Mesendoderm (in vitro differentiated cells): ENCODE measurements around the gene GJA9.
"Not testable (repeated sequence)": the region's sequence is repeated elsewhere in the genome, so short reads cannot be mapped to it uniquely, and the experiment has no call there.

Experiments used
- DNase-seq: peaks from one replicate; pipeline ENCODE4 v3.0.0; 2013
- H2AK5ac ChIP-seq: 2 replicates; pipeline ENCODE4 v1.6.1; 2013; ENCODE audit warnings: low read length, inconsistent platforms
- H2BK120ac ChIP-seq: 2 replicates; pipeline ENCODE4 v1.6.1; 2013; ENCODE audit warnings: low read depth, mild to moderate bottlenecking, low read length, moderate library complexity, mixed read lengths
- H2BK15ac ChIP-seq: replicated peaks from 2 replicates; pipeline ENCODE4 v1.6.1; 2013; ENCODE audit warnings: low read depth, mild to moderate bottlenecking, moderate library complexity
- H2BK5ac ChIP-seq: 2 replicates; pipeline ENCODE4 v1.6.1; 2013; ENCODE audit warnings: low read length, inconsistent platforms
- H3K18ac ChIP-seq: 2 replicates; pipeline ENCODE4 v1.6.1; 2013; ENCODE audit warnings: mild to moderate bottlenecking, low read length, mixed read lengths
- H3K23ac ChIP-seq: one replicate; pipeline ENCODE4 v1.6.1; 2013; ENCODE audit warnings: low read length
- H3K27ac ChIP-seq: 2 replicates; pipeline ENCODE4 v1.5.1; 2013; ENCODE audit warnings: low read depth, mild to moderate bottlenecking, inconsistent platforms, low read length, moderate library complexity
- H3K27me3 ChIP-seq: 2 replicates; pipeline ENCODE4 v1.6.1; 2013; ENCODE audit warnings: low read length, control low read depth, mild to moderate bottlenecking, inconsistent platforms; ENCODE audit not compliant: insufficient read depth, poor library complexity
- H3K36me3 ChIP-seq: 2 replicates; pipeline ENCODE4 v1.6.1; 2013; ENCODE audit warnings: low read length, inconsistent platforms; ENCODE audit not compliant: control insufficient read depth, insufficient read depth
- H3K4ac ChIP-seq: one replicate; pipeline ENCODE4 v1.6.1; 2013; ENCODE audit warnings: low read depth, mild to moderate bottlenecking, low read length, moderate library complexity
- H3K4me1 ChIP-seq: 2 replicates; pipeline ENCODE4 v1.6.1; 2013; ENCODE audit warnings: low read depth, low read length, inconsistent platforms; ENCODE audit not compliant: control insufficient read depth
- H3K4me2 ChIP-seq: 2 replicates; pipeline ENCODE4 v1.6.1; 2013; ENCODE audit warnings: low read length
- H3K4me3 ChIP-seq: 2 replicates; pipeline ENCODE4 v1.5.1; 2013; ENCODE audit warnings: mild to moderate bottlenecking, low read length
- H3K56ac ChIP-seq: one replicate; pipeline ENCODE4 v1.6.1; 2013; ENCODE audit warnings: low read length
- H3K79me1 ChIP-seq: 2 replicates; pipeline ENCODE4 v1.6.1; 2013; ENCODE audit warnings: low read length, inconsistent platforms
- H3K79me2 ChIP-seq: 2 replicates; pipeline ENCODE4 v1.6.1; 2013; ENCODE audit warnings: mild to moderate bottlenecking, low read length; ENCODE audit not compliant: control insufficient read depth, insufficient read depth
- H3K9ac ChIP-seq: 2 replicates; pipeline ENCODE4 v1.6.1; 2013; ENCODE audit warnings: low read length, inconsistent platforms
- H4K5ac ChIP-seq: one replicate; pipeline ENCODE4 v1.6.1; 2013; ENCODE audit warnings: low read length
- H4K8ac ChIP-seq: one replicate; pipeline ENCODE4 v1.6.1; 2013; ENCODE audit warnings: low read depth, mild to moderate bottlenecking, control low read depth, low read length, moderate library complexity
- WGBS: extraction: QIAGEN DNeasy Blood & Tissue Kit; methylation state at CpG from one replicate; pipeline ENCODE4 v1.1.7; 2013; ENCODE audit warnings: low lambda C conversion rate, missing lambda C conversion rate; ENCODE audit not compliant: insufficient coverage; ENCODE audit errors: extremely low coverage; 5-methylcytosine and 5-hydroxymethylcytosine counted together

GJA9 gene

GRCh38 chr1:38846210-38846609 is 35.2 kb downstream of the GJA9 start:
- H3K4me1 ChIP-seq = no peaks in the 10 kb centered on the region
- WGBS = no CpG with 5 or more reads among the region's 3 CpGs

GRCh38 chr1:38845088-38845487 is 36.3 kb downstream of the GJA9 start:
- not testable (repeated sequence) for H3K4ac ChIP-seq, H3K4me1 ChIP-seq, H3K4me2 ChIP-seq, H3K79me1 ChIP-seq, H3K36me3 ChIP-seq, H4K5ac ChIP-seq, DNase-seq, H2AK5ac ChIP-seq, H3K27me3 ChIP-seq, H3K23ac ChIP-seq, H3K56ac ChIP-seq, H3K18ac ChIP-seq, H2BK120ac ChIP-seq, H3K4me3 ChIP-seq, H3K79me2 ChIP-seq, H3K9ac ChIP-seq, H2BK15ac ChIP-seq, H3K27ac ChIP-seq, H2BK5ac ChIP-seq, H4K8ac ChIP-seq
- no CpG with 5 or more reads among the region's 3 CpGs for WGBS

More at GRCh38 chr1:38846210-38846609, 35.2 kb downstream of the GJA9 start:
- no peak overlapping the region for H2AK5ac ChIP-seq
- no peak for DNase-seq
- H2BK120ac ChIP-seq = no peak overlapping the region
- no peaks in the 10 kb centered on the region for H3K79me2 ChIP-seq
- no peak overlapping the region for H3K27ac ChIP-seq
- H3K79me1 ChIP-seq = no peaks in the 10 kb centered on the region
- H3K56ac ChIP-seq = no peak overlapping the region
- H3K4me2 ChIP-seq = no peak overlapping the region
- no peak overlapping the region for H3K4ac ChIP-seq
- H4K5ac ChIP-seq = no peak overlapping the region
- peaks cover under 1% of the 10 kb centered on the region for H3K36me3 ChIP-seq
- no peak overlapping the region for H3K4me3 ChIP-seq
- no peak overlapping the region for H3K18ac ChIP-seq
- H2BK15ac ChIP-seq = no peak overlapping the region
- H3K23ac ChIP-seq = no peak overlapping the region
- no peak overlapping the region for H2BK5ac ChIP-seq
- no peaks in the 10 kb centered on the region for H3K27me3 ChIP-seq
- H3K9ac ChIP-seq = no peak overlapping the region
- H4K8ac ChIP-seq = no peak overlapping the region

DNA sequence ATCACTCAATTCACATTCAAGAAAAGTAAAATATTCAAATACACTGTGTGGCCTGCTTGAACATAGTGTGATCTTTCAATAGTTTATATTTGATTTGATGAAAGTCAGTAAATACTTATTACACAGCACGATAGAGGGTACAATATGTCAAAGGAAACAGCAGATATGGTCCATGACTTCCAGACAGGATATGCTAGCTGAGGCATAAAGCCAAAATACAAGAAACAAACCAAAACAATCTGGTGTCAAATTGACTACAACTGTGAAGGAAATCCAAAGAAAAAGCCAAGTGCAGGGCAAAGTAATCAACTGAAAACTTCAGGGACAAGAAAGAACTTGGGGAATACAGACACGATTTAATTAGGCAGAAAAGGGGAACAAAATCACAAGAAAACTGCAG is 41.1 kb downstream of the GJA9 start:
- no peak overlapping the region for H3K4me3 ChIP-seq
- no peak overlapping the region for H2AK5ac ChIP-seq
- H3K56ac ChIP-seq = no peak overlapping the region
- H3K79me2 ChIP-seq = no peaks in the 10 kb centered on the region
- no peak overlapping the region for H4K5ac ChIP-seq
- H3K36me3 ChIP-seq = peaks cover 4% of the 10 kb centered on the region
- H3K9ac ChIP-seq = no peak overlapping the region
- no peak overlapping the region for H3K23ac ChIP-seq
- H3K4ac ChIP-seq = no peak overlapping the region
- H2BK15ac ChIP-seq = no peak overlapping the region
- no peak for DNase-seq
- no peak overlapping the region for H3K18ac ChIP-seq
- H4K8ac ChIP-seq = no peak overlapping the region
- no peaks in the 10 kb centered on the region for H3K27me3 ChIP-seq
- no peak overlapping the region for H2BK5ac ChIP-seq
- no peak overlapping the region for H3K27ac ChIP-seq
- no peaks in the 10 kb centered on the region for H3K79me1 ChIP-seq
- H2BK120ac ChIP-seq = no peak overlapping the region
- H3K4me2 ChIP-seq = no peak overlapping the region
- H3K4me1 ChIP-seq = no peaks in the 10 kb centered on the region
- no CpG with 5 or more reads among the region's 2 CpGs for WGBS

GRCh38 chr1:38839363-38839762 is 42.0 kb downstream of the GJA9 start:
- Histone ChIP-seq H3K79me1 (no peaks in the 10 kb centered on the region), H2BK120ac (no peak overlapping the region), H3K27me3 (no peaks in the 10 kb centered on the region), H3K4me3 (no peak overlapping the region), H3K4me1 (no peaks in the 10 kb centered on the region), H3K9ac (no peak overlapping the region), H3K18ac (no peak overlapping the region), H3K27ac (no peak overlapping the region), H4K8ac (no peak overlapping the region), H3K56ac (no peak overlapping the region), H3K4me2 (no peak overlapping the region), H4K5ac (no peak overlapping the region), H2AK5ac (no peak overlapping the region), H3K79me2 (no peaks in the 10 kb centered on the region), H2BK15ac (no peak overlapping the region), H3K23ac (no peak overlapping the region), H3K36me3 (peaks cover 4% of the 10 kb centered on the region), H3K4ac (no peak overlapping the region), H2BK5ac (no peak overlapping the region)
- no peak for DNase-seq
- no CpG with 5 or more reads among the region's 9 CpGs for WGBS

- not testable (repeated sequence) for H2AK5ac ChIP-seq, H3K56ac ChIP-seq, H3K27me3 ChIP-seq, H2BK120ac ChIP-seq, H3K9ac ChIP-seq, DNase-seq, H4K5ac ChIP-seq, H3K18ac ChIP-seq, H3K36me3 ChIP-seq, H3K27ac ChIP-seq, H2BK15ac ChIP-seq, H3K4me3 ChIP-seq, H3K79me1 ChIP-seq, H3K4ac ChIP-seq, H3K4me1 ChIP-seq, H2BK5ac ChIP-seq, H4K8ac ChIP-seq, H3K4me2 ChIP-seq, H3K79me2 ChIP-seq, H3K23ac ChIP-seq
- WGBS = no CpG with 5 or more reads among the region's 10 CpGs
Observed at GRCh38 chr1:38836316-38836715, 45.1 kb downstream of the GJA9 start.
